RKO (cell line): ENCODE measurements around the gene SLC25A52.
A peak's percentile ranks its signal among the peaks of the same experiment; 100 is the strongest.
"Not testable (repeated sequence)": the region's sequence is repeated elsewhere in the genome, so short reads cannot be mapped to it uniquely, and the experiment has no call there.

Source experiments
- DNase-seq: peaks from one replicate; pipeline ENCODE4 v3.0.0-alpha.2; 2016; ENCODE audit warnings: low spot score

Gene SLC25A52, protein sequence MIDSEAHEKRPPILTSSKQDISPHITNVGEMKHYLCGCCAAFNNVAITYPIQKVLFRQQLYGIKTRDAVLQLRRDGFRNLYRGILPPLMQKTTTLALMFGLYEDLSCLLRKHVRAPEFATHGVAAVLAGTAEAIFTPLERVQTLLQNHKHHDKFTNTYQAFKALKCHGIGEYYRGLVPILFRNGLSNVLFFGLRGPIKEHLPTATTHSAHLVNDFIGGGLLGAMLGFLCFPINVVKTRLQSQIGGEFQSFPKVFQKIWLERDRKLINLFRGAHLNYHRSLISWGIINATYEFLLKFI

GRCh38 chr18:31760695-31761094, at the start of gene SLC25A52:
Gene SLC25A52, minus strand, starts transcription at chr18:31760880. Its CDS starts 219 bp downstream, at chr18:31760661.
- DNase-seq: no peak

- DNase-seq: not testable (repeated sequence)
Measured at GRCh38 chr18:31809049-31809448, 48.4 kb upstream of the SLC25A52 start.

DNA sequence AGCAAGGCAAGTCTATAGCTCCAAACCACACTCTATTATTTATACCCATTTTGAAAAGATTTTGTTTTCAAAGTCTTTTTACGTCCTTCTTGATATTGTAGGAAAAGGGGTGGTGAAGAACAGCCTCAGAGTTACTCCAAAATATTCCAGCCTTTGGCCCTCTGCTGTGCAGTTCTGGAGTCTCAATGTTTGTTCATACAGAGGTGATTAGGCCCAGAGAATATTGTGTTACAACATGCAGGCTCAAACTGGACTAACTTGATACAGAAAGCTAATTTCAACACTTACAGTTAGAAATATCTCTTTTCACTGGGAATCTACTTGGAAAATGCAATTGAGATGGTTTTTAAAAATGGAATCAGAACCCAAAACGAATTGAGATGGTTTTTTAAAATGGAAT, 40.4 kb upstream of the SLC25A52 start:
- no peak for DNase-seq

DNA sequence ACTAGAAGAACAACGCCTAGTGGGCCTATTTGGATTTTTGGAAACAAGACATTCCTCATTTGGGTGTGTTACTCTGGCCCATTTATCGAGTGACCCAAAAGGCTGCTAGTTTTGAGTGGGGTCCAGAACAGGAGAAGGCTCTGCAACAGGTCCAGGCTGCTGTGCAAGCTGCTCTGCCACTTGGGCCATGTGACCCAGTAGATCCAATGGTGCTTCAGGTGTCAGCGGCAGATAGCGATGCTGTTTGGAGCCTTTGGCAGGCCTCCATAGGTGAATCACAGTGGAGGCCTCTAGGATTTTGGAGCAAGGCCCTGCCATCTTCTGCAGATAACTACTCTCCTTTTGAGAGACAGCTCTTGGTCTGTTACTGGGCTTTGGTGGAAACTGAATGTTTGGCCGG, 38.6 kb upstream of the SLC25A52 start:
- not testable (repeated sequence) for DNase-seq

DNA sequence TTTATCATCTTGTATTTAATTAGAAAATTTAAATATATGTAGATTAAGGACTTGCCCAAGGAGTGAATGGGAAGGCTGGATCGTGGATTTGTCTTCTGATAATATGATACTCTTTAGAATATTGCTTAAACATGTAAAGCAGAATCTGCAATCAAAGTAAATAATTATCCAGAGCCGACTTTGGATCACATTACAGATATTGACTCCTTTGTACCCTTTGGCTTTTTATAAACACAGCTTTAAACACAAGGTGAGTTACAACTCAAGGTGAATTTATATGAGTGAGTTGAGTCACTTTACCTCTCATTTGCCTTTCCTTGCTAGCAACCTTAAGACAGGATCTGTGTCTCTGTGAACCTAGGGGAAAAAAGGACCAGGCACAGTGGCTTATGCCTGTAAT, 37.7 kb upstream of the SLC25A52 start:
- no peak for DNase-seq

- no peak for DNase-seq
Measured at GRCh38 chr18:31795747-31796146, 35.1 kb upstream of the SLC25A52 start.

- DNase-seq: no peak
Measured at GRCh38 chr18:31793531-31793930, 32.9 kb upstream of the SLC25A52 start.

- DNase-seq: no peak
Measured at GRCh38 chr18:31792580-31792911, 31.9 kb upstream of the SLC25A52 start.

DNA sequence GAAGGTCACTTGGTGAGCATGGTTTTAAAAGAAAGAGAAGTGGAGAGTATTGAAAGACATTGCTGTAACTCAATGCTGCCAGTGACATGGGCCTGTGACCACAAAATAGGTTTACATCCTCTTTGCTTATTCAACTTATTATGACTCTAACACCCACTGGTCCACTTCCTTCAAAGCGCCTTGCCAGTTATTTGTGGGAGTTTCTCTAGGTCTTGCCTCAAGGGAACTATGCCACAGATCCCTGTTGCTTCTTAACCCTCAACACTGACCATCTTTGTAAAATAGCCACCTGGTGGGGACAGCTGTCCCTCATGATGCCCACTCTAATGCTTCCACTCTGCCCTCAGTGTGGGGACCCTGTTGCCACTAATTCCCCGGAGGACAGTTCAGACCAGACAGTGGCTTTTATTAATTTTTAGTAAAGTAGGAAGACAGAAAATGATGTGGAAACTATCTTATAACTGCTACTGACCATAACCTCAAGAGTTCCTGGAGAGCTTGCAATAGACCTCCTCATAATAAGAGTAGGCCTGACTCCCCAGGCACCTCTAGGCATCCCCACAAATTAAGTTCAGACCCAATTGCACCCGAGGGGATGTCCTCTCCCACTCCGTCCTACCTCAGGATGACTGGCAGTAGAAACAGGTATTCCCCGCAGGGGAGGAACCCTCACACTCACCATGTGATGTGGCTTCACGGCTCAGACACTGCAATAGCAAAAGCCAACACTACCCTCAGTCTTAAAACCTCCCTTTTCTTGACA, 31.3 kb upstream of the SLC25A52 start:
- DNase-seq: no peak

DNA sequence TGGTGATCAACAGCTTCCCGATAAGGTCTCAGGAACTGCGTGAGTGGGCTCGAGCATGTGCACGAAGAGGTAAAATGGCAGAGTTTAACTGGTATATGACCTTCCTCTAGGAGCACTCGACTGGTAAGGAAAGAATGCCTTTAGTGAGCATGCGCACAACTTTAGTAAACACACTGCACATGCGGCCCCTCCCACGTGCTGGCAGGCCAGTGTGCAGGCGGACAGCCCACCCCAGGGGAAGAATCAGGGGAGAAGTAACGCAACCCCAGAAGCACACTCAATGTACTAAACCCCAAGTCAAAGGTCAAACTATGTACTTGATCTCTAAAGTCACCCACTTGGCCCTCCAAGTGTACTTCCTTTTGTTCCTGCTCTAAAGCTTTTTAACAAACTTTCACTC, 28.7 kb upstream of the SLC25A52 start:
- no peak for DNase-seq

DNA sequence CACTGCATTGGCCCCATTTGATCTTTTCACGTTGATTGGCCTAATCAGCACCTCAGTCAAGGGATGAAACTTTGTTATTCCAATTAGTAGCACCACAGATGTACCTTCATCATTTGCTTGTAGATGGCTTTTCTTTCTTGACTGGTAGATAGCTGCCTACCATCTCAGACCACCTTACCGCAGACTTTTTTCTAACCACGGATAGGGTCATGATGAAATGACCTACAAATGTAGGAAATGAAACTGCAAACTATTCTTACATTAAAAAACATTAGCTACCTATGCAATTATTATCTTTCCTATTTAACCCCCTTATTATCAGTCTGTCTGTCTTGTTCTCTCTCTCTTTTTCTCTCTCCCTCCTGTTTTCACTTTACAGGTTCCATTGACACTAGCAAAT, 22.4 kb upstream of the SLC25A52 start:
- DNase-seq: no peak

- DNase-seq: no peak
Measured at GRCh38 chr18:31778391-31778950, 17.8 kb upstream of the SLC25A52 start.

- no peak for DNase-seq
Measured at GRCh38 chr18:31776093-31776492, 15.4 kb upstream of the SLC25A52 start.

- DNase-seq: no peak
Measured at GRCh38 chr18:31774962-31775361, 14.3 kb upstream of the SLC25A52 start.

- DNase-seq: no peak
Measured at GRCh38 chr18:31774477-31774785, 13.8 kb upstream of the SLC25A52 start.

DNA sequence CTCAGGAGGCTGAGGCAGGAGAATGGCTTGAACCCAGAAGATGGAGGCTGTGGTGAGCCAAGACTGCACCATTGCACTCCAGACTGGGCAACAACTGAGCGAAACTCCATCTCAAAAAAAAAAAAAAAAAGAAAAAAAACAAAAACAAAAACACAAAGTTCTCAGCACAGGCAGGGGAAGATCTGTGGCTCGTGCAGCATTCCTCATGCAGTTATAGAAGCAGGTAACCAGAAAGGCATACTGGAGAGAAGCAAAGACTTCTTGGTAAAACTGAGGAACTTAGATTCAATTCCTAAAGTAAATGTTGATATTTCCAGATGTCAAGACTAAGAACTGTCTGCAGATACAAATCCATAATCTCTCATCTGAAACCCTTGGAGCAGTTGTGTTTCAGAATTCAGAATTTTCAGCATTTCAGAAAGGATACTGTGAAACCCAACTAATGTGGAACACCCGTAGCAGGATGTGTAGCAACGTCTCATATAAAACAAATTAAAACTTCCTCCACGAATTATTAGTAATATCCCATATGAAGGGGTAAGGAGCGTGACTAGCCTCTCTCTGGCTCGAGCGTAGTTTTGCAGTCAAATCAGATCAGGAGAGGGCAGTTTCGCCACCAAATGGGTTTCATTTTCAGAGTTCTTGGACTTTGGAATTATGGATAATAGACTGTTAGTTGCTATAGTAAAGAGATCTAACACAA, 13.2 kb upstream of the SLC25A52 start:
- no peak for DNase-seq

- no peak for DNase-seq
Measured at GRCh38 chr18:31772699-31773098, 12.0 kb upstream of the SLC25A52 start.

DNA sequence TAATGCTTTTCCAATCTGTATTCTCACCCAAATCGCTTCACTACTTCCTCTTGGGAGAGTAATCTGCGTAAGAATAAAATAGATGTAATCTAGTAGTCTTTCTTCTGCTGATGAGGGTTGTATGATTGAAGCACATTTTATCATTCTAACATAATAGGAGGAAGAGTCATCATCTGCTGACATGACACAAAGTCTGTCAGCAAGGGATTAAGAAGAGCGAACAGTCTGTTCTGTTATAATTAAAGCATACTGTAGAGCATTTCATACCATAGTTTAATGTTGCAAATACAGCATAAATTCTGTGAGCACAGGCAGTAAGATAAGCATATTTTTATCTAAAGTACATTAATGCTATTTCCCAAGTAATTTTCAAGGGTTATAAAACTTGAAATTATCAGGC, 10.4 kb downstream of the SLC25A52 start:
- no peak for DNase-seq

GRCh38 chr18:31746396-31746795, 14.3 kb downstream of the SLC25A52 start:
- DNase-seq: no peak

- DNase-seq: no peak
Measured at GRCh38 chr18:31744321-31745067, 16.2 kb downstream of the SLC25A52 start.

- DNase-seq: not testable (repeated sequence)
Measured at GRCh38 chr18:31743600-31743999, 17.1 kb downstream of the SLC25A52 start.

DNA sequence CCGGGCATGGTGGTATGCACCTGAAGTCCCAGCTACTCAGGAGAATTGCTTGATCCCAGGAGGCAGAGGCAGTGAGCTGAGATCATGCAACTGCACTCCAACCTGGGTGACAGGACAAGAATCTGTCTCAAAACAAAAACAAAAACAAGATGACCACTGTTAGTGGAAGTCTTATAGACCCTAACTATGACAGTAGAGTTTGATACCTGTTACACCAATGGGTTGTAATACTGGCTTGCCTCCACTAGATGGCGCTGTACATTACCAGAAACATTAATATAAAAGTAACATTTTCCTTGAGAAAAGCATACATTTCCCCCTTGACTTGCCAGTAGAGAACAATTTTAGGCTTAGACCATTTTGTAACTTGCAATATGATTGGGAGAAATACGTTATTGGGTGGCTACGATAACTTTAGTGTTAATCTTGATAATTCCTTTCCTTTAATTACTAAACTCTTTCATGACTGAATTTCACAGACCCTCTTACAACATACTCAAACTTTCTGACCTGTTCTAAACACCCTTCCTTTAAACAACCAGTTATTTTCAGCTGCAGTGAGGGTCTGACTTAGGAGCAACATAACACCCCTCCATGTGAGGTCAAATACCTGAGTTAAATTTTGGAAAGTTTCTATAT, 19.5 kb downstream of the SLC25A52 start:
- peak; percentile 38 for DNase-seq
